Measurements from ENCODE around the gene BRCA1.
"Not testable (repeated sequence)": the region's sequence is repeated elsewhere in the genome, so short reads cannot be mapped to it uniquely, and the experiment has no call there.

Gene BRCA1

GRCh38 chr17:43003542-43004172, 121.5 kb downstream of the BRCA1 start:
- DNase-seq (ENCODE audit: low spot score), result no peak

GRCh38 chr17:43000894-43001293, 124.3 kb downstream of the BRCA1 start:
- DNase-seq (ENCODE audit: low spot score), result not testable (repeated sequence)

- DNase-seq (ENCODE audit: low spot score), result no peak
Observed at GRCh38 chr17:42999003-42999525, 126.1 kb downstream of the BRCA1 start.

- peak; percentile 100 for DNase-seq (ENCODE audit: low spot score)
Observed at GRCh38 chr17:42997984-42998938, 126.9 kb downstream of the BRCA1 start, which contains the start of gene RPL27. Gene RPL27, plus strand, starts transcription at chr17:42998419. Its CDS starts 332 bp downstream, at chr17:42998751.

- no peak for DNase-seq (ENCODE audit: low spot score)
Observed at GRCh38 chr17:42997390-42997983, 127.7 kb downstream of the BRCA1 start.

All from pons (tissue), 1 donor.